Measurements from ENCODE around the gene TMEM88. TPM values are rescaled to one million over a fixed set of nuclear protein-coding genes. Genes with fewer than 3 reads are reported as not detected.
"Not testable (repeated sequence)": the region's sequence is repeated elsewhere in the genome, so short reads cannot be mapped to it uniquely, and the experiment has no call there.

Gene TMEM88
- total and polyA plus RNA-seq, 4 donors, result 2.7 to 27.6 (median 13.5) TPM

- 100% methylated on average over 1 of the region's 5 CpGs for WGBS (ENCODE audit: insufficient coverage)
- H3K27me3 ChIP-seq (ENCODE audit: control insufficient read depth, insufficient read depth, low read length), result not testable (repeated sequence)
Observed at GRCh38 chr17:7864384-7864783, 9.5 kb downstream of the TMEM88 start.

GRCh38 chr17:7864995-7865650, 10.3 kb downstream of the TMEM88 start:
- Histone ChIP-seq H3K4me3 (ENCODE audit: low read depth, low read length) (no peak overlapping the region), H3K27ac (ENCODE audit: low read depth, low read length) (no peak overlapping the region), H3K36me3 (ENCODE audit: control insufficient read depth, insufficient read depth, low read length) (peaks cover 19% of the 10 kb centered on the region), H3K4me1 (ENCODE audit: control insufficient read depth, insufficient read depth, low read length) (no peaks in the 10 kb centered on the region), H3K27me3 (ENCODE audit: control insufficient read depth, insufficient read depth, low read length) (no peaks in the 10 kb centered on the region), H3K9me3 (ENCODE audit: control insufficient read depth, insufficient read depth, low read length) (no peaks in the 10 kb centered on the region)
- no peak for DNase-seq (ENCODE audit: low read depth in 4 of 6, low spot score in 6 of 6)
- 100% methylated on average over 1 of the region's 5 CpGs for WGBS (ENCODE audit: insufficient coverage)

More at GRCh38 chr17:7864384-7864783, 9.5 kb downstream of the TMEM88 start:
- H3K27ac ChIP-seq (ENCODE audit: low read depth, low read length); H3K9me3 ChIP-seq (ENCODE audit: control insufficient read depth, insufficient read depth, low read length); H3K4me3 ChIP-seq (ENCODE audit: low read depth, low read length); DNase-seq (ENCODE audit: low read depth in 4 of 6, low spot score in 6 of 6); H3K4me1 ChIP-seq (ENCODE audit: control insufficient read depth, insufficient read depth, low read length): not testable (repeated sequence)
- peaks cover 20% of the 10 kb centered on the region for H3K36me3 ChIP-seq (ENCODE audit: control insufficient read depth, insufficient read depth, low read length)

- 89% methylated on average over 5 of the region's 5 CpGs for WGBS (ENCODE audit: insufficient coverage)
- Histone ChIP-seq H3K27ac (ENCODE audit: low read depth, low read length) (no peak overlapping the region), H3K4me1 (ENCODE audit: control insufficient read depth, insufficient read depth, low read length) (no peaks in the 10 kb centered on the region), H3K27me3 (ENCODE audit: control insufficient read depth, insufficient read depth, low read length) (no peaks in the 10 kb centered on the region), H3K4me3 (ENCODE audit: low read depth, low read length) (no peak overlapping the region), H3K36me3 (ENCODE audit: control insufficient read depth, insufficient read depth, low read length) (peaks cover 24% of the 10 kb centered on the region), H3K9me3 (ENCODE audit: control insufficient read depth, insufficient read depth, low read length) (no peaks in the 10 kb centered on the region)
- DNase-seq (ENCODE audit: low read depth in 4 of 6, low spot score in 6 of 6), result no peak
Observed at GRCh38 chr17:7867881-7868329, 13.0 kb downstream of the TMEM88 start.

GRCh38 chr17:7873051-7873450, 18.2 kb downstream of the TMEM88 start:
- Histone ChIP-seq H3K9me3 (ENCODE audit: control insufficient read depth, insufficient read depth, low read length) (no peaks in the 10 kb centered on the region), H3K27ac (ENCODE audit: low read depth, low read length) (no peak overlapping the region), H3K4me3 (ENCODE audit: low read depth, low read length) (no peak overlapping the region), H3K36me3 (ENCODE audit: control insufficient read depth, insufficient read depth, low read length) (peaks cover 28% of the 10 kb centered on the region), H3K4me1 (ENCODE audit: control insufficient read depth, insufficient read depth, low read length) (no peaks in the 10 kb centered on the region), H3K27me3 (ENCODE audit: control insufficient read depth, insufficient read depth, low read length) (no peaks in the 10 kb centered on the region)
- no peak for DNase-seq (ENCODE audit: low read depth in 4 of 6, low spot score in 6 of 6)
- 78% methylated on average over 4 of the region's 4 CpGs for WGBS (ENCODE audit: insufficient coverage)

DNA sequence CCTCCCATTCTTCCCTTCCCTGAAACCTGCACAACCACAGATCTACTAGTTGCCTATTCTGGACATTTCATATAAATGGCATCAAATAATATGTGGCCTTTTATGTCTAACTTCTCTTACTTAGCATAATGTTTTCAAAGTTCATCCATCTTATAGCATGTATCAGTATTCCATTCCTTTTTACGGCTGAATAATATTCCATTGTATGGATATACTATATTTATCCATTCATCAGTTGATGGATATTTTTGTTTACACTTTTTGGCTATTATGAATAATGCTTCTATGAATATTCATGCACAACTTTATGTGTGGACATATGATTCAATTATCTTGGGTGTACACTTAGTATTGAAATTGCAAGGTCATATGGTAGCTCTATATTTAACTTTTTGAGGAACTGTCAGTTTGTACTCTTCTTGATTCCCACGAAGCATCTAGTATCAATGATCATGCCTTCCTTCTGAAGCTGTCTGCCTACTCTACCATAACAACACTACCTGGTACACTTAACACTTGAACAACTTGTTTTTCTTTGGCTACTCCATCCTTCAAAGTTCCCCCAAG, 21.0 kb downstream of the TMEM88 start:
- no peak for DNase-seq (ENCODE audit: low read depth in 4 of 6, low spot score in 6 of 6)
- Histone ChIP-seq H3K27me3 (ENCODE audit: control insufficient read depth, insufficient read depth, low read length) (no peaks in the 10 kb centered on the region), H3K36me3 (ENCODE audit: control insufficient read depth, insufficient read depth, low read length) (peaks cover 27% of the 10 kb centered on the region), H3K4me3 (ENCODE audit: low read depth, low read length) (no peak overlapping the region), H3K27ac (ENCODE audit: low read depth, low read length) (no peak overlapping the region), H3K4me1 (ENCODE audit: control insufficient read depth, insufficient read depth, low read length) (no peaks in the 10 kb centered on the region), H3K9me3 (ENCODE audit: control insufficient read depth, insufficient read depth, low read length) (no peaks in the 10 kb centered on the region)
- 91% methylated on average over 1 of the region's 2 CpGs for WGBS (ENCODE audit: insufficient coverage)

- Histone ChIP-seq H3K27me3 (ENCODE audit: control insufficient read depth, insufficient read depth, low read length) (no peaks in the 10 kb centered on the region), H3K36me3 (ENCODE audit: control insufficient read depth, insufficient read depth, low read length) (peaks cover 15% of the 10 kb centered on the region), H3K4me1 (ENCODE audit: control insufficient read depth, insufficient read depth, low read length) (peaks cover 9% of the 10 kb centered on the region), H3K27ac (ENCODE audit: low read depth, low read length) (no peak overlapping the region), H3K4me3 (ENCODE audit: low read depth, low read length) (no peak overlapping the region), H3K9me3 (ENCODE audit: control insufficient read depth, insufficient read depth, low read length) (no peaks in the 10 kb centered on the region)
- WGBS (ENCODE audit: insufficient coverage), result 95% methylated on average over 7 of the region's 7 CpGs
- DNase-seq (ENCODE audit: low read depth in 4 of 6, low spot score in 6 of 6), result no peak
Observed at GRCh38 chr17:7878234-7878633, 23.4 kb downstream of the TMEM88 start.

DNA sequence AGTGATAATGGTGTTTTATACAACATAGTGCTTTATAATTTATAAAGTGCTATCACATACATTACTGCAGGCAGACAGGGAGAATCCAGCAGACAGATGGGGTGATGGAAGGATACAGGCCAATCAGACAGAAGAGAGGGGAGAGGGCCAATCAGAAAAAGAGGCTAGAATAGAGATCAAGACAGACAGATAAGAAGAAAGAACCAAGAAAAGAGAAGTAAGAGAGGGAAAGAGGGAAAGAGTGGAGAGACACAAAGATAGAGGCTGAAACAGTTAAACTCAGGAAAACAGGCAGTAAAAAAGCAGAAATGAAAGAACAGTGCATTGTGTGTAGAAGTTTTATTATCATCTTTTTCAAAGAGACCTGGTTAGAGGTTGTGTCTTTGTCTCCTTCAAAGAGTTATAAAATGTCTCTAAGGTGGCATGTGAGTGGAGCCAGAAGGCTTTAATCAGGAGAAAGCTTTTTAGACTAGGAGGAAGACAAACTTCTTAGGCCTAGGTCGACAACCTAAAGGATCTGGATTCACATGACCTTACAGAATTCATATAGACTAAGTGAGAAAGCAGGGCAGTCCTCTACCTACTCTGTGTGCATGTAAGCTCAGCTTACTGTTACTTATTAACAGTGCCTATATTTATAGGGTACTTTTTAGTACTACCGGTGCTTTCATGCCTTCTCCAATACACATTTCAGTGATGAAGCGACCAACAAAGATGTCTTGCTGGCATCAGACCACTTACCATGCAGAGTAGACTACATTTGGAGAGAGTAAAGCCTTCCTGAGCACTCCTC, 25.4 kb downstream of the TMEM88 start:
- Histone ChIP-seq H3K4me3 (ENCODE audit: low read depth, low read length) (no peak overlapping the region), H3K36me3 (ENCODE audit: control insufficient read depth, insufficient read depth, low read length) (peaks cover 6% of the 10 kb centered on the region), H3K27me3 (ENCODE audit: control insufficient read depth, insufficient read depth, low read length) (no peaks in the 10 kb centered on the region), H3K9me3 (ENCODE audit: control insufficient read depth, insufficient read depth, low read length) (no peaks in the 10 kb centered on the region), H3K27ac (ENCODE audit: low read depth, low read length) (no peak overlapping the region), H3K4me1 (ENCODE audit: control insufficient read depth, insufficient read depth, low read length) (peaks cover 9% of the 10 kb centered on the region)
- no CpG with 5 or more reads among the region's 3 CpGs for WGBS (ENCODE audit: insufficient coverage)
- peak in 2 of 6 donors; percentile 55 to 81 for DNase-seq (ENCODE audit: low read depth in 4 of 6, low spot score in 6 of 6)

DNA sequence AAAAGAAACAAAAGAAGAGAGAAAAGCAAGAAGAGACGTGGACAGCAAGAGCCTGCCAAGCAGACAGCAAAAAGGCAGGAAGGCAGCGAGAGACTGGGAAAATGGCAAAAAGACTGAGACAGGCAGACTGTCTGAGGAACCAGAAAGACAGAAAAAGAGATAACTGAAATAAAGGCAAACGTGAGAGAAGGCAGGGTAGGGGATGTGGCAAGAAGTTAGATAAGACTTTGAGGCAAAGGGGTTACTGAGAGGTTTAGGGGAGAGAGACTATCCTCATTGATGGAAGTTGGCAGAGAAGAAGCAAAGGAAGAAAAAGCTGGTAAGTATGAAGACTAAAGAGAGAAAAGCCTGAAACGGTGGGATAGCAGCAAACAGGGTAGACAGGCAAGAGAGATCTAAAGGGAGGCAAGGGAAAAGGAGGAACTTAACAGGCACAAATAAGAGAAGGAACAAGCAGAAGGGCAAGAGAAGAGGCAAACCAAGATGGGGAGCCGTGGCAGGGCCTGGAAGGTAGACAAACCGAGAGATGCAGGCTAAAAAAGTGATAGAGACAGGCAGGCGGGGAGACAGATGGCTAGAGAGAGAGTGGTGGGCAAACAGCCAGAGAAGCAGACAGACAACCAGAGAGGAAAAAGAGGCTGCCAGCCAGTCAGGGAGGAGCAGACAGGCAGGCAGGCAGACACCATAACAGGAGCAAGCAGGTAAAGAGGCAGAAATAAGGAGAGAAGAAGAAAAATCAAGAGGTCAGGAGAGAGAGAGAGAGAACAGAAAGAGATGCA, 26.6 kb downstream of the TMEM88 start:
- Histone ChIP-seq H3K27me3 (ENCODE audit: control insufficient read depth, insufficient read depth, low read length) (no peaks in the 10 kb centered on the region), H3K4me3 (ENCODE audit: low read depth, low read length) (no peak overlapping the region), H3K4me1 (ENCODE audit: control insufficient read depth, insufficient read depth, low read length) (peaks cover 20% of the 10 kb centered on the region), H3K9me3 (ENCODE audit: control insufficient read depth, insufficient read depth, low read length) (no peaks in the 10 kb centered on the region), H3K36me3 (ENCODE audit: control insufficient read depth, insufficient read depth, low read length) (peaks cover 4% of the 10 kb centered on the region), H3K27ac (ENCODE audit: low read depth, low read length) (no peak overlapping the region)
- 28% methylated on average over 7 of the region's 7 CpGs for WGBS (ENCODE audit: insufficient coverage)
- peak in 2 of 6 donors; percentile 82 to 94 for DNase-seq (ENCODE audit: low read depth in 4 of 6, low spot score in 6 of 6)

GRCh38 chr17:7882068-7882467, 27.2 kb downstream of the TMEM88 start:
- H3K4me1 ChIP-seq (ENCODE audit: control insufficient read depth, insufficient read depth, low read length), result peaks cover 26% of the 10 kb centered on the region
- no CpG with 5 or more reads among the region's 7 CpGs for WGBS (ENCODE audit: insufficient coverage)

More at GRCh38 chr17:7882068-7882467, 27.2 kb downstream of the TMEM88 start:
- DNase-seq (ENCODE audit: low read depth in 4 of 6, low spot score in 6 of 6), result peak in 2 of 6 donors; percentile 46 to 57
- Histone ChIP-seq H3K27me3 (ENCODE audit: control insufficient read depth, insufficient read depth, low read length) (no peaks in the 10 kb centered on the region), H3K36me3 (ENCODE audit: control insufficient read depth, insufficient read depth, low read length) (peaks cover 4% of the 10 kb centered on the region), H3K27ac (ENCODE audit: low read depth, low read length) (no peak overlapping the region), H3K4me3 (ENCODE audit: low read depth, low read length) (no peak overlapping the region), H3K9me3 (ENCODE audit: control insufficient read depth, insufficient read depth, low read length) (no peaks in the 10 kb centered on the region)

Measured in spinal cord (tissue), 10 donors.